Left cardiac atrium (tissue), 4 donors: Measurements from ENCODE around the gene CREB3L4. TPM values are rescaled to one million over a fixed set of nuclear protein-coding genes. Genes with fewer than 3 reads are reported as not detected.
A peak's percentile ranks its signal among the peaks of the same experiment; 100 is the strongest.

Experiments
- ATAC-seq, 2 donors: fragments of 200-7000 bp; cut with Tn5 transposase; one replicate each; pipeline ENCODE4 v1.9.1; 2020; ENCODE audit warnings: mild to moderate bottlenecking in 2 of 2, moderate library complexity in 2 of 2
- DNase-seq: peaks from one replicate; pipeline ENCODE4 v3.0.0-alpha.2; 2020
- intact Hi-C, 2 donors: fragments of 100-400 bp; cut with DNase I; formaldehyde crosslinking; loops; one replicate each; pipeline versions ENCODE4 v1.14.1 to v1.15.1; 2022 to 2023
- total RNA-seq, 2 donors: library from RNA; stranded (reverse); fragmentation: NEBNext Ultra II Directional; extraction: Animal tissue kit (Norgen Biotek cat#: 25700); gene quantifications; one replicate each; pipeline ENCODE4 v1.2.1, GENCODE V29; 2021
- donor health status: DM: no; HTN: yes; CAD: no.
- donor health status: DM: no; HTN: yes; CAD: no; lungs with severe emphysema.
- donor health status: DM: yes; HTN: yes; CAD: no.
- donor health status: Dilated cardiomyopathy.

Gene CREB3L4
- total RNA-seq, 2 donors from 2014 or later, result 3.4 to 5.7 TPM

GRCh38 chr1:153934746-153935145 is 33.0 kb upstream of the CREB3L4 start:
- DNase-seq (no peak), ATAC-seq (no peak)
- intact Hi-C loops, result no loop called here

DNA sequence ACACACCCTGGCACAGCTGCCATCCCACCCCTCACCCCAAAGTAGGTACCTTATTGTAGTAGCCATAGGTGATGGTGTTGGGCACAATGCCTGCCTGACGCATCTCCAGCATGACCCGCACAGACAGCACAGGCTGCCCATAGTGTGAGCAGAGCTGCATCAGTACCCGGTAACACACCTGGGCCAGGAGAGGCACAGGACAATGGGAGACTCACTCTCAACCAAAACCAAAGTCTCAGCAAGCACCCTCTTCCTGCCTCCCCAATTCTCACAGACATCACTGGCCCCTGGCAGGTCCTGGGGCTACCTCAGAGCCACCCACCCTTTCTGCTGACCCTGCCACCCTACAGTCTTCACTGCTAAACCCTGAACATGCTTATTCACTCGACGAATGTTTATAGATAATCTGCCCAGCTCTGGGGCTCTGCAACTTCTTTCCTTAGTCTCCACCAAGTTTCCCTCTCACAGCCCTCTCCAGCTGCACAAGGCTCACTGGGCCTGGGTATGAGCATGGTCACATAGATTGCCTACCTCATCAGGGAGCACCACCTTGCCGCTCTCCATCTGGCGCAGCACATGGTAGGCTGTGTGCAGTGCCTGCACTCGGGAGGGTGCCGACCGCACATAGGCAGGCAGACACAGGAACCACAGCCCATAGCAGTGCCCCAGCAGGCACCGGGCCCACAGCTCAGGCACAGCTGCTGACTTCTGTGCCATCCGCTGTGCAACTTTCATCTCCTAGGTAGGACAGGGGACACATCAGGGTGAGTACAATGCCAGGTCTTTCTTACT is 31.5 kb upstream of the CREB3L4 start:
- DNase-seq (no peak), ATAC-seq (no peak)
- intact Hi-C loops, result no loop called here

GRCh38 chr1:153937331-153937730 is 30.4 kb upstream of the CREB3L4 start:
- no peak for ATAC-seq
- no peak for DNase-seq
- intact Hi-C loops, result no loop called here

DNA sequence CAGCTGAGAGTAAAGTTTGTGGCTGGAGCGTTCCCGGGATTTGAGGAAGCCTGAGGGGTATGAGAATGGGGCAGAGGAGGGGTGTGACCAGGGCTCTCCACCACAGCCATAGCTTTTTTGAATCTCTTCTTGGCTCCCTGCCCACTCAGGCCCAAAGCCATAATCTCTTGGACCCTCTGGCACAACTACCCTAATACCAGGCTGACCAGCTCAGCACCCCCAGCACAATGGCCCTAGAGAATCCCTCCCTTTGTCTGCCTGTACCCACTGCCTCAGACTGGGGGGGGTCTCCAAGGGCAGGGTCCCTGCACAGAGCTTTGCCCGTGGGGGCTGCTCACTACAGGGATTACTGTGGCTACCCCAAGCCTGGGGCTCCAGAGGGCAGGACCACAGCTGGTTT is 28.7 kb upstream of the CREB3L4 start:
- ATAC-seq (no peak), DNase-seq (no peak)
- intact Hi-C loops, result no loop called here

GRCh38 chr1:153939476-153939875 is 28.2 kb upstream of the CREB3L4 start:
- ATAC-seq (no peak), DNase-seq (no peak)
- intact Hi-C loops, result no loop called here

DNA sequence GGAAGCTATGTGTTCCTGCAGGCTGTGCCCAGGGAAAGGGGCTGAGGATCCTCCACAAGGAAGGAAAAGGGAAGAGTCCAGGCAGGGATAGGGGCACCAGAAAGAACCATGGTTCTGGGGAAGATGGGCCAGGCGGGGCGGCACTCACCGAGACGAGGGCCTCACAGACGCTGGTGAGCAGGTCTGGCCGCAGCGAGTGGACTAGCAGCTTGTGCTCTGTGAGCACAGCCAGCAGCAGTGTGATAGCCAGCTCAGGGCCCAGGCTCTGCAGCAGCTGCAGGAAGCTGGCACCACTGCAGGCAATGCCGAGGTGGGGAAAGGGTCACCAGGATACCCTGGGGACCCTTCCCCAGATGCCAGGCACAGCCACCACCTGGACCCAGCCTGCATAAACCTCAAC is 26.9 kb upstream of the CREB3L4 start:
- ATAC-seq (no peak), DNase-seq (no peak)
- intact Hi-C loops, result loop anchor here in 1 of 2 donors (10.0 kb wide), 1 partner anchor 146 kb away; no protein-coding TSS in a partner anchor

DNA sequence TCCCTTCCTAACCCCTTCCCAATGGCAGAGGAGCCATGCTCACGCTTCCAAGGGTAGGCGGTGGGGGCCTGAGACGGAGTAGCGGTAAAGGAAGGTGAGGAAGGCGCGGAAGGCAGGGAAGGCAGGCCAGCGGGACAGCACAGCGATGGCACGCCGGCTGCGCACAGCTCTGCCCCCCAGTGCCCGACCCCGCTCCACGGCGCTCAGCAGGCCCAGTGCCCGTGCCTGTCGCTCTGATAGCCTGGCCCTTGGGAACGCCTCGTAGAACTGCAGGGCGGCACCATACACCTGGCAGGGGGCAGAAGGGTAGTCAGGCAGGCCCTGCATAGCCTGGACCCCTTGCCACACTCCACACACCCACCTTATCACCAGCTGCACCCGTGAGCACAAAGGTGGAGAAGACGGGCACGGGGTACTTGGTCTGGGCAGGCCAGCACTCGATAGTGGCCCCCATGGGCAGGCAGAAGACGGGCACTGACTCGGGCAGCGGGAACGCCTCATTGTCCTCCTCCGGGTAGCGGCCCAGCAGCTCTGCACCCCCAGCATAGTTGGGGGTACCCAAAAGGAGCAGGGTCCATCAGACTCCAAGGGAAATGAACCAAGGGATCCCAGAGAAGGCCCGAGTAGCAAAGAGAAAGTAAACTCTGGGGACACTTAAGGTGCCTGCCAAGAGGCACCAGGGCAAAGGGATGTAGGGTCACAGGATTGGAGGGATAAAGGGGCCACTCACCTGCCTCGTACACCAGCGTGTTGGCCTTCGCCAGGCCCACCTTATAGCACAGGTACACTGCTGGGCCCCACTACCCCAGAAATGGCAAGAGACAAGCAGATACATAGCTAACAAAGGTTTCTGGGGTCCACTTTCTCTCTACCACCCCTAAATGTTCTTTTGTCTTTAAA is 25.6 kb upstream of the CREB3L4 start:
- ATAC-seq (no peak), DNase-seq (no peak)
- intact Hi-C loops, result loop anchor here in 1 of 2 donors (10.0 kb wide), 1 partner anchor 147 kb away; no protein-coding TSS in a partner anchor

DNA sequence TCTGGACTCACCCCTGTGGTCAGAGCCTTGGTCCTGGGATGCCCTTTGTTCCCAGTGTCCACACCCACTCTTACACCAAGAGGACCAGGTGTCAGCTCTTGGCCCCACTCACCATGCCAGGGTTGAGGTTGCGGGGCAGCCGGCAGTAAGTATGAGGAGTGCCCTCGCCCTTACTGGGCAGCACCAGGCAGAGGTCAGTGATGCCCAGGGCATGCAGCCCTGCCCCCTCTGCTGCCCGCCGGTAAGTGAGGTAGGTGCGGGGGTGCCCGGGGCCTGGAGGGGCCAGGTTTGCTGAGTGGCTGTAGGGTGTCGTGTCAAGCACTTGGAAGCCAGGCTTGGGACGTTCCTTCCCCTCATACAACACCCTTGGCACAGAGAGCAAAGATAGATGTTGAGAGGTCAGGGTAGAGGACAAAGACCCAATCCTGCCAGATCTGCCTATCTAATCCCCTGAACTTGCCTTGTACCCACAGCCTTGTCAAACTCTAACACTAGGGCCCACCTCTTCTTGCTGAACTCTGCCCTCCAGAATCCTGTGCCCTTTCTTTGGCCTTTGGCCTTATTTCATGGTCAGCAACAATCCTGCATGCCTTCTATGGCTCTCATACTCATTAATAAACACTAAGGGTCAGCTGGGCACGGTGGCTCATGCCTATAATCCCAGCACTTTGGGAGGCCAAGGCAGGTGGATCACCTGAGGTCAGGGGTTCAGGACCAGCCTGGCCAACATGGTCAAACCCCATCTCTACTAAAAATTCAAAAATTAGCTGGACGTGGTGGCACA is 24.7 kb upstream of the CREB3L4 start:
- intact Hi-C loops, result loop anchor here in 1 of 2 donors (10.0 kb wide), 1 partner anchor 148 kb away; no protein-coding TSS in a partner anchor
- no peak for ATAC-seq
- DNase-seq, result no peak

DNA sequence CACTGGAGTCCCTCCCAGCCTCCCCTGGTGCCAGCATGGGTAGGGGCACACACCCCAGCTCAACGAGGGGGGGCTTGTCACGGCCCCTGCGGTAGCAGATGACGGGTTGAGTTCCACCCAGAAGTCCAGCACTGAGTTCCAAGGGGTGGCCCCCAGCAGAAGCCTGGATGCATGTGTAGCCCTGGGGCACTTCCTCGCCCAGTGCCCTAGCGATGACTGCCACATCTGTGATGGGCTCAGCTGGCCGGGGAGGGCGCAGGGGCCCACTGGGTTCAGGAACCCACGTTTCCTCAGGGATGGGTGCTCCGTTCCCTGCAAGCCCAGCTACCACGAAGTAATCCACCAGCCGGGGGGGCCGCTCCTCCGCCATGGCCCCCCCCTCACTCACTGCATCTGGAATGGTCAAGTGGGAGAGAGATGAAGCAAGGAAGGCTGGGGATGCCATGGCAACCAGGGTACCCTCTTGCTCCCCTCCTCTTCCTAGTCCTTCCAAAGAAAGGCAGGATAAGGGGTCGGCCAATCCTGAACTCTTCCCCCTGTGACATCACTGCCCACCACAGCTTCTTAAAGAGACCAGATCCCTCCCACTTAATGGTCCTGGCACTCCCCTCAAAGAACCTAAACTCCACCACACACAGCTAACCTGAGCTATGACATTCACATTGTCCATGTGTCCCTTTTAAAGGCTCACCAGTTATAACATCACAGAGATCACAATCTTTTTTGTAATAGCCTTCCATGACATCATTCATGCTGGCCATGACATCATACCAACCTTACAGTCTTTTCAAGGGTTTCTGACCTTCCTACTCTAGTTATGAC is 23.5 kb upstream of the CREB3L4 start:
- DNase-seq (no peak), ATAC-seq (no peak)
- intact Hi-C loops, result loop anchor here in 1 of 2 donors (10.0 kb wide), 1 partner anchor 149 kb away; no protein-coding TSS in a partner anchor

DNA sequence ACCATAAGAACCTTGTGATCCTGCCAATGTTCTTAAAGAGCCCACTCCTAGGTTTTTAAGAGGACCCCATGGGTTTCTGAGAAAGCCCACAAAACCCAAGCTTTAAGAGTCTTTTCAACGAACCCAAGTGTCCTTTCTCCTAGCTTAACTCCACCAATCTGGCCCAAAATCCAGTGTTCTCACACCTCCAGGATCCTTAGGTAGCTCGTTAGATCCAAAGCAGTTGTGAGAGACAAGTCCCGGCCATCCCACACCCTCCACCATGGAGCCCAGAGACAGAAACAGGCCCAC is 22.9 kb upstream of the CREB3L4 start:
- ATAC-seq (no peak), DNase-seq (no peak)
- intact Hi-C loops, result loop anchor here in 1 of 2 donors (10.0 kb wide), 1 partner anchor 150 kb away; no protein-coding TSS in a partner anchor

GRCh38 chr1:153945131-153945794 is 22.4 kb upstream of the CREB3L4 start:
- DNase-seq (peak; percentile 69), ATAC-seq (peak; percentile 23 to 45)
- intact Hi-C loops, result loop anchor here in 1 of 2 donors (10.0 kb wide), 1 partner anchor 150 kb away; no protein-coding TSS in a partner anchor

- peak; percentile 92 for DNase-seq
- ATAC-seq, result peak; percentile 84 to 89
- intact Hi-C loops, result loop anchor here in 1 of 2 donors (10.0 kb wide), 1 partner anchor 151 kb away; no protein-coding TSS in a partner anchor
Observed at GRCh38 chr1:153945795-153946621, 21.7 kb upstream of the CREB3L4 start.

- intact Hi-C loops, result loop anchor here in 1 of 2 donors (10.0 kb wide), 1 partner anchor 152 kb away; no protein-coding TSS in a partner anchor
- ATAC-seq (peak; percentile 83 to 89), DNase-seq (peak; percentile 88)
Observed at GRCh38 chr1:153946622-153947241, 21.0 kb upstream of the CREB3L4 start, which contains the start of gene DENND4B. Gene DENND4B (minus strand): TSS chr1:153946718. CDS start chr1:153944374, 2,344 bp downstream.

DNA sequence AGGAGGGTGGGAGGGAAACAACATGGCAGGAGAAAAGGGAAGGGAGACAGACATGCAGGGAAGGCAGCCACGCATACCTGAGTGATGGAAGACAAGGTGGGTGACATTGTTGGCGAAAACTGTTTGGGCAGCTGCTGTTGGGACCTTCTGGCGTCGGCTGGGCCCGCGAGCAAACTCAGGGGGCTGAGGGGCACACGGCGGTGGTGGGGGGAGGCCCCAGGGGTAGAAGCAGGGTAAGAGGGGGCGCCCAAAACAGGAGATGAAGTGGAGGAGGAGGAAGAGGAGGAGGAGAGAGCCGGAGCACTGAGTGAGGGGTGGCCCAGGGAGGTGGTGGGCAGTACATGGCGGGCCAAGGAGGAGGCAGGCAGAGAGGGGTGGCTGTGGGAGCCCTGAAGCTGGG is 16.5 kb upstream of the CREB3L4 start:
- DNase-seq, result no peak
- ATAC-seq, result no peak
- intact Hi-C loops, result no loop called here

DNA sequence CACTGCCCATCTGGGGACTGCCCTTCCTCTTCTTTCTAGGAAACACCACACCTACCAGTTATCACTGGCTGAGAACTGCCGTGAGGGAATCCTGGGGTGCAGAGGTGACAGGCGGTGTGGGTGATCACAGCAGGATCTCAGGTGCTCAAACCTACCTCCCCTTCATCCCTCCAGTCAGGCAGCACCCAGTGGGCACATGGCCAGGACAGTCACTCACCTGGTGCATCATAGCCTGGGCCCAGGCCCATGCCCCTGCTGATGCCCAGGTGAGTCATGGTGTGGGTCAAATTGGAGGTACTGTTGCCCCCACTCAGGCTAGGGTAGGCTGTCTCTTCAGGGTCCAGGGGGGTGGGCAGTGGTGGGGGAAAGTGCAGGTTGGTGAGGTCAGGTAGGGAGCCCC is 15.9 kb upstream of the CREB3L4 start:
- no peak for ATAC-seq
- intact Hi-C loops, result no loop called here
- no peak for DNase-seq

GRCh38 chr1:153953859-153954365 is 13.8 kb upstream of the CREB3L4 start:
- DNase-seq, result no peak
- intact Hi-C loops, result no loop called here
- ATAC-seq, result no peak
